ENCODE data around the gene MCRIP2. TPM values are rescaled to one million over a fixed set of nuclear protein-coding genes. Genes with fewer than 3 reads are reported as not detected.

MCRIP2 gene, protein sequence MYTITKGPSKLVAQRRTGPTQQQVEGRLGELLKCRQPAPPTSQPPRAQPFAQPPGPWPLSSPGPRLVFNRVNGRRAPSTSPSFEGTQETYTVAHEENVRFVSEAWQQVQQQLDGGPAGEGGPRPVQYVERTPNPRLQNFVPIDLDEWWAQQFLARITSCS
- total RNA-seq, result 100 to 1,000 TPM in 2 of 6 experiments, 10 to 100 TPM in 4; 48.8 to 130 (median 76.7) TPM
- long read RNA-seq, transcript MCRIP2-201 (5 exons, 946 nt), result major isoform, 26 of 34 reads
- long read RNA-seq, partial matches to known transcripts, result 2 of 34 reads
- long read RNA-seq, other reads (novel, unspliced or antisense), result 1 of 34 reads

GRCh38 chr16:641326-642188, at the start of gene MCRIP2:
TSS of gene MCRIP2 (plus strand) at chr16:641828. CDS start at chr16:641992, 164 bp downstream.
- peak; percentile 94 to 95 (median 95) for DNase-seq
- peak; percentile 92 for TF ChIP-seq POLR2A (IDR thresholded peaks at IDR 0.05)
- no peak for TF ChIP-seq CTCF (IDR thresholded peaks at IDR 0.05)
- Histone ChIP-seq H3K27me3 (no peaks in the 10 kb centered on the region), H3K4me1 (peaks cover 0 to 43% (median 7%) of the 10 kb centered on the region in 4 donors), H3K27ac (peak within 1 kb of the TSS; percentile 80 to 92 (median 83)), H3K36me3 (no peaks in the 10 kb centered on the region), H3K9me3 (no peaks in the 10 kb centered on the region), H3K4me3 (peak within 1 kb of the TSS; percentile 74 to 93 (median 91))
- 0% methylated on average over 9 of the region's 81 CpGs for WGBS (ENCODE audit: insufficient coverage, low coverage, low lambda C conversion rate, missing lambda C conversion rate)
- ATAC-seq, result peak; percentile 59 to 73 (median 65)
- intact Hi-C loops (cut with DNase I), result no loop called here

GRCh38 chr16:591892-592517, 49.6 kb upstream of the MCRIP2 start:
- Histone ChIP-seq H3K36me3 (no peaks in the 10 kb centered on the region), H3K4me1 (peaks cover 0 to 62% (median 34%) of the 10 kb centered on the region in 4 donors), H3K27me3 (no peaks in the 10 kb centered on the region), H3K9me3 (no peaks in the 10 kb centered on the region), H3K4me3 (peak overlapping the region in 1 of 3 donors; percentile 20), H3K27ac (peak overlapping the region; percentile 59 to 80 (median 65))
- intact Hi-C loops (cut with DNase I), result no loop called here
- no peak for TF ChIP-seq POLR2A (IDR thresholded peaks at IDR 0.05)
- TF ChIP-seq CTCF (IDR thresholded peaks at IDR 0.05), result no peak
- DNase-seq (no peak), ATAC-seq (no peak)
- WGBS (ENCODE audit: insufficient coverage, low coverage, low lambda C conversion rate, missing lambda C conversion rate), result 59% methylated on average over 4 of the region's 15 CpGs

- peak; percentile 26 for TF ChIP-seq POLR2A (IDR thresholded peaks at IDR 0.05)
- peak in 3 of 4 donors; percentile 19 to 26 (median 23) for TF ChIP-seq CTCF (IDR thresholded peaks at IDR 0.05)
- DNase-seq, result peak; percentile 66 to 89 (median 86)
- H3K27me3 ChIP-seq, result no peaks in the 10 kb centered on the region
- peak overlapping the region; percentile 59 to 80 (median 65) for H3K27ac ChIP-seq
- intact Hi-C loops (cut with DNase I), result no loop called here
- peak; percentile 3 to 32 (median 17) for ATAC-seq
- 21% methylated on average over 11 of the region's 24 CpGs for WGBS (ENCODE audit: insufficient coverage, low coverage, low lambda C conversion rate, missing lambda C conversion rate)
- H3K36me3 ChIP-seq, result no peaks in the 10 kb centered on the region
- peaks cover 0 to 56% (median 31%) of the 10 kb centered on the region in 4 donors for H3K4me1 ChIP-seq
- H3K9me3 ChIP-seq, result no peaks in the 10 kb centered on the region
- H3K4me3 ChIP-seq, result peak overlapping the region in 1 of 3 donors; percentile 20
Measured at GRCh38 chr16:592518-593306, 48.9 kb upstream of the MCRIP2 start.

GRCh38 chr16:593406-593805, 48.2 kb upstream of the MCRIP2 start:
- WGBS (ENCODE audit: insufficient coverage, low coverage, low lambda C conversion rate, missing lambda C conversion rate), result 38% methylated on average over 5 of the region's 9 CpGs
- H3K36me3 ChIP-seq, result no peaks in the 10 kb centered on the region
- intact Hi-C loops (cut with DNase I), result no loop called here
- no peaks in the 10 kb centered on the region for H3K27me3 ChIP-seq
- peaks cover 0 to 51% (median 29%) of the 10 kb centered on the region in 4 donors for H3K4me1 ChIP-seq
- H3K27ac ChIP-seq, result peak overlapping the region; percentile 59 to 80 (median 65)
- no peak overlapping the region for H3K4me3 ChIP-seq
- ATAC-seq (peak in 3 of 4 donors; percentile 2 to 29 (median 2)), DNase-seq (peak in 1 of 3 donors; percentile 60)
- TF ChIP-seq CTCF (IDR thresholded peaks at IDR 0.05) (no peak), POLR2A (IDR thresholded peaks at IDR 0.05) (no peak)
- H3K9me3 ChIP-seq, result no peaks in the 10 kb centered on the region

Data from right lobe of liver (tissue), 6 donors.